Measurements from ENCODE around the gene TMEM183A. TPM values are rescaled to one million over a fixed set of nuclear protein-coding genes. Genes with fewer than 3 reads are reported as not detected.

TMEM183A gene
- total and polyA plus RNA-seq, 10 of the 15 experiments (the other 5 are each of a cell fraction or from before 2014, with no cell fraction given), result 12.3 to 103 (median 66.3) TPM

DNA sequence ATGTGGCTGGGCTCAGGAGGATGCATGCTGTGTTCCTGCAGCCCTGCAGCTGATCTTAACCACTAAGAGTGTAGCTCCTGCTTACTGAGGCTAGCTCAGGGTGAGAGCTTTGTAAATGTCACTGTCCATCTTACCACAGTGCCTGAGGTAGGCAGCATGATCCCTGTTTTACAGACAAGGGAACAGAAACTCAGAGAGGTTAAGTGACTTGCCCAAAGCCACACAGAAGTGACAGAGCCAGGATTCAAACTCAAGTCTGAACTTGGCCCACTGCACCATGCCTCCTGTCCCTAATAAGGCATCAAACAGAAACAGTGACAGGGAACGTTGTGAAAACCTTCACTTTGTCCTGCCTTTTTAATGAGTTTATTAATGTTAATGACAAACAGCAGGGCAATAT lies 47.0 kb downstream of the TMEM183A start:
- ATAC-seq (no peak), DNase-seq (ENCODE audit: low read depth, low spot score) (no peak), FAIRE-seq (no peak)
- RAD21 ChIA-PET (ENCODE audit: unreplicated experiment), result no interaction called here
- no peak overlapping the region for H3K9ac ChIP-seq (ENCODE audit: control insufficient read depth, insufficient read depth, low read length)
- H2AFZ ChIP-seq (ENCODE audit: control insufficient read depth, low read depth, low read length), result no peak overlapping the region
- H3K4me2 ChIP-seq (ENCODE audit: control insufficient read depth, insufficient read depth), result no peak overlapping the region
- POLR2A ChIA-PET, result no interaction called here
- peaks cover 0 to 2% of the 10 kb centered on the region in 2 experiments; a peak in 2 of 4 replicates for H3K27me3 ChIP-seq (replicated peaks in 1 of 2; ENCODE audit: control insufficient read depth in 2 of 2, insufficient read depth in 2 of 2, low read length in 1 of 2)
- 0% methylated on average over 1 of the region's 1 CpG for WGBS (ENCODE audit: insufficient coverage, insufficient replicate concordance, low lambda C conversion rate, missing lambda C conversion rate)
- no peaks in the 10 kb centered on the region for H3K36me3 ChIP-seq (ENCODE audit: control insufficient read depth in 2 of 2, insufficient read depth in 2 of 2, low read length in 1 of 2)
- in situ Hi-C loops (cut with MboI), result no loop called here
- H3K9me3 ChIP-seq (replicated peaks; ENCODE audit: control insufficient read depth, insufficient read depth, low read length), result no peaks in the 10 kb centered on the region
- CTCF ChIA-PET, result interaction anchor here (1.0 to 8.7 kb wide), 2 partner anchors 15 to 162 kb away, joined by 4 to 66 read pairs; no protein-coding TSS in a partner anchor
- H3K4me3 ChIP-seq, result no peak overlapping the region
- BruUV-seq (replicated peaks), result no TSS peak
- H3K27ac ChIP-seq (ENCODE audit: control insufficient read depth, insufficient read depth), result no peak overlapping the region
- TF ChIP-seq CEBPB (IDR thresholded peaks at IDR 0.05; ENCODE audit: borderline replicate concordance in 1 of 2, low read depth in 2 of 2, low read length in 2 of 2), result no peak
- TF ChIP-seq ZNF622 (IDR thresholded peaks at IDR 0.05), result no peak
- no peak for TF ChIP-seq TCF3 (IDR thresholded peaks at IDR 0.05; ENCODE audit: borderline replicate concordance, insufficient read depth, low read depth, low read length)
- no peak for TF ChIP-seq MYC (IDR thresholded peaks at IDR 0.05; ENCODE audit: insufficient read depth, insufficient read length, insufficient replicate concordance, low read length, severe bottlenecking)
- no peak for TF ChIP-seq NR2C2 (IDR thresholded peaks at IDR 0.05; ENCODE audit: borderline replicate concordance, control insufficient read depth, insufficient read length, low read depth)
- TF ChIP-seq NBN (IDR thresholded peaks at IDR 0.05), result no peak
- no peak for TF ChIP-seq TCF7 (IDR thresholded peaks at IDR 0.05; ENCODE audit: borderline replicate concordance)
- no peak for TF ChIP-seq NFYA (IDR thresholded peaks at IDR 0.05; ENCODE audit: borderline replicate concordance, low read depth, low read length)
- no peak for TF ChIP-seq ZNF217 (IDR thresholded peaks at IDR 0.05)
- TF ChIP-seq EED (IDR thresholded peaks at IDR 0.05; ENCODE audit: low read depth), result no peak
- no peak for TF ChIP-seq SMARCA5 (IDR thresholded peaks at IDR 0.05)
- no peak for TF ChIP-seq NFIC (IDR thresholded peaks at IDR 0.05; ENCODE audit: low read depth, low read length)
- no peak for TF ChIP-seq IRF4 (IDR thresholded peaks at IDR 0.05; ENCODE audit: low read depth, low read length)
- TF ChIP-seq SREBF1 (IDR thresholded peaks at IDR 0.05; ENCODE audit: low read length), result no peak
- TF ChIP-seq MEF2A (IDR thresholded peaks at IDR 0.05; ENCODE audit: insufficient read depth, low read depth, low read length), result no peak
- no peak for TF ChIP-seq JUNB (IDR thresholded peaks at IDR 0.05)
- no peaks in the 10 kb centered on the region for H4K20me1 ChIP-seq (ENCODE audit: control insufficient read depth, insufficient read depth)
- H3K79me2 ChIP-seq (ENCODE audit: control insufficient read depth, insufficient read depth, low read length), result no peaks in the 10 kb centered on the region
- SMC1A ChIA-PET (ENCODE audit: uncharacterized antibody, unreplicated experiment), result interaction anchor here (0.6 to 1.2 kb wide), 2 partner anchors 10 to 692 kb away, joined by 3 read pairs; no protein-coding TSS in a partner anchor
- intact Hi-C loops (cut with micrococcal nuclease; ENCODE audit: unreplicated experiment), result no loop called here
- no peaks in the 10 kb centered on the region for H3K4me1 ChIP-seq (ENCODE audit: control insufficient read depth, insufficient read depth, low read length)

Data from GM12878 (cell line).